NCI-H82 (cell line): ENCODE measurements around the gene SERPINB2.

Source experiments
- DNase-seq: peaks from one replicate; lab custom pipeline; 2025; lab: John Stamatoyannopoulos, UW

Gene SERPINB2

GRCh38 chr18:63887424-63887823 lies at the start of gene SERPINB2:
Gene SERPINB2, plus strand, starts transcription at chr18:63887705. Its CDS starts 3,740 bp downstream, at chr18:63891445.
- DNase-seq = no peak

- DNase-seq = no peak
These were observed 44.5 kb upstream of the SERPINB2 start for GRCh38 chr18:63843008-63843407.

- peak; percentile 61 for DNase-seq
These were observed 43.3 kb upstream of the SERPINB2 start for GRCh38 chr18:63844254-63844653.

- peak; percentile 71 for DNase-seq
These were observed 39.3 kb upstream of the SERPINB2 start for GRCh38 chr18:63848159-63848558.

GRCh38 chr18:63850020-63850419 lies 37.5 kb upstream of the SERPINB2 start:
- peak; percentile 63 for DNase-seq

- no peak for DNase-seq
These were observed 36.9 kb upstream of the SERPINB2 start for GRCh38 chr18:63850636-63851035.

- no peak for DNase-seq
These were observed 29.0 kb upstream of the SERPINB2 start for GRCh38 chr18:63858456-63858855.

- no peak for DNase-seq
These were observed 27.6 kb upstream of the SERPINB2 start for GRCh38 chr18:63859781-63860475.

GRCh38 chr18:63860531-63860930 lies 27.0 kb upstream of the SERPINB2 start:
- no peak for DNase-seq

GRCh38 chr18:63867368-63868125 lies 20.0 kb upstream of the SERPINB2 start:
- DNase-seq = no peak

GRCh38 chr18:63868546-63868945 lies 19.0 kb upstream of the SERPINB2 start:
- no peak for DNase-seq

- DNase-seq = no peak
These were observed 18.1 kb upstream of the SERPINB2 start for GRCh38 chr18:63869374-63869773.

- no peak for DNase-seq
These were observed 17.7 kb upstream of the SERPINB2 start for GRCh38 chr18:63869851-63870250.

- no peak for DNase-seq
These were observed 15.7 kb upstream of the SERPINB2 start for GRCh38 chr18:63871836-63872235.

- no peak for DNase-seq
These were observed 14.9 kb upstream of the SERPINB2 start for GRCh38 chr18:63872586-63872985.

- no peak for DNase-seq
These were observed 9.2 kb upstream of the SERPINB2 start for GRCh38 chr18:63878343-63878742.

- no peak for DNase-seq
These were observed 8.6 kb upstream of the SERPINB2 start for GRCh38 chr18:63878925-63879324.

- no peak for DNase-seq
These were observed 7.8 kb upstream of the SERPINB2 start for GRCh38 chr18:63879709-63880108.

GRCh38 chr18:63881851-63882250 lies 5.7 kb upstream of the SERPINB2 start:
- no peak for DNase-seq

- DNase-seq = no peak
These were observed 5.0 kb upstream of the SERPINB2 start for GRCh38 chr18:63882333-63883141.

- no peak for DNase-seq
These were observed 3.9 kb upstream of the SERPINB2 start for GRCh38 chr18:63883617-63884016.

GRCh38 chr18:63888470-63889190 lies 1.1 kb downstream of the SERPINB2 start:
- DNase-seq = no peak
